ENCODE data around the gene MORN3.
"Not testable (repeated sequence)": the region's sequence is repeated elsewhere in the genome, so short reads cannot be mapped to it uniquely, and the experiment has no call there.

Gene MORN3

GRCh38 chr12:121689430-121689829, 20.0 kb upstream of the MORN3 start:
- DNase-seq (ENCODE audit: low read depth) = no peak

- no peak for DNase-seq (ENCODE audit: low read depth)
These were observed 19.5 kb upstream of the MORN3 start for GRCh38 chr12:121688966-121689365.

- not testable (repeated sequence) for DNase-seq (ENCODE audit: low read depth)
These were observed 10.3 kb upstream of the MORN3 start for GRCh38 chr12:121679661-121680197.

GRCh38 chr12:121678716-121679300, 9.4 kb upstream of the MORN3 start:
- DNase-seq (ENCODE audit: low read depth) = no peak

GRCh38 chr12:121678305-121678704, 8.9 kb upstream of the MORN3 start:
- no peak for DNase-seq (ENCODE audit: low read depth)

- DNase-seq (ENCODE audit: low read depth) = no peak
These were observed 6.7 kb upstream of the MORN3 start for GRCh38 chr12:121676190-121676589.

- no peak for DNase-seq (ENCODE audit: low read depth)
These were observed 3.6 kb upstream of the MORN3 start for GRCh38 chr12:121673013-121673511.

- no peak for DNase-seq (ENCODE audit: low read depth)
These were observed 519 bp downstream of the MORN3 start for GRCh38 chr12:121668750-121669520.

- DNase-seq (ENCODE audit: low read depth) = not testable (repeated sequence)
These were observed 2.6 kb downstream of the MORN3 start for GRCh38 chr12:121666829-121667228.

- no peak for DNase-seq (ENCODE audit: low read depth)
These were observed 5.9 kb downstream of the MORN3 start for GRCh38 chr12:121663610-121663929.

- not testable (repeated sequence) for DNase-seq (ENCODE audit: low read depth)
These were observed 7.9 kb downstream of the MORN3 start for GRCh38 chr12:121661353-121662105.

- no peak for DNase-seq (ENCODE audit: low read depth)
These were observed 12.0 kb downstream of the MORN3 start for GRCh38 chr12:121657305-121658008.

- DNase-seq (ENCODE audit: low read depth) = no peak
These were observed 13.3 kb downstream of the MORN3 start for GRCh38 chr12:121656122-121656521.

GRCh38 chr12:121653999-121654398, 15.5 kb downstream of the MORN3 start:
- no peak for DNase-seq (ENCODE audit: low read depth)

- no peak for DNase-seq (ENCODE audit: low read depth)
These were observed 16.5 kb downstream of the MORN3 start for GRCh38 chr12:121652767-121653497.

- DNase-seq (ENCODE audit: low read depth) = no peak
These were observed 18.1 kb downstream of the MORN3 start for GRCh38 chr12:121651320-121651719.

GRCh38 chr12:121649819-121650353, 19.6 kb downstream of the MORN3 start:
- DNase-seq (ENCODE audit: low read depth) = no peak

GRCh38 chr12:121649322-121649721, 20.1 kb downstream of the MORN3 start:
- DNase-seq (ENCODE audit: low read depth) = no peak

- DNase-seq (ENCODE audit: low read depth) = no peak
These were observed 20.9 kb downstream of the MORN3 start for GRCh38 chr12:121648458-121649028.

- no peak for DNase-seq (ENCODE audit: low read depth)
These were observed 28.2 kb downstream of the MORN3 start for GRCh38 chr12:121641343-121641630.
